Measurements from ENCODE around the gene PINLYP. TPM values are rescaled to one million over a fixed set of nuclear protein-coding genes. Genes with fewer than 3 reads are reported as not detected.

The PINLYP gene
- total RNA-seq, 2 donors from 2014 or later = 6.6 to 11.9 TPM

DNA sequence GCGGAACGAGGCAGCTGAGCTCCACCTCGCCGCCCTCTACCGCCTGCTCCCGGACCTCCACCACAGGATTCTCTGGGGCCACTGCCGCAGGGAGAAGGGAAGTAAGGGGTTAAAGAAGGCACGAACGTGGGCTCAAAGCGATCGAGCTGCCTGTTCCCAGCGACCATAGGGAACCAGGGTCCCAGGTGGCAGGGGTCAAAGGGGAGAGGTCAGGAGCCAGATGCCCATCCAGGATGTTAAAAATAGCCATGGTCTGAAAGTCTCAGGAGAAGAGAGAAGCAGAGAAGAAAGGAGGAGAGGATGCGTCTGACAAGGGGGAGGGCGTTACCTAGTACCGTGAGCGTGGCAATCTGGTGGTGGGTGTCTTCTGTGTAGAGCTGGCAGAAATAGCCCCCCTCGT lies 51.2 kb downstream of the PINLYP start:
- no peak for DNase-seq (ENCODE audit: low spot score)
- ATAC-seq (ENCODE audit: insufficient number of reproducible peaks, low FRiP score, low read depth) = no peak
- H3K9me3 ChIP-seq = no peaks in the 10 kb centered on the region
- TF ChIP-seq, protein P1, sequence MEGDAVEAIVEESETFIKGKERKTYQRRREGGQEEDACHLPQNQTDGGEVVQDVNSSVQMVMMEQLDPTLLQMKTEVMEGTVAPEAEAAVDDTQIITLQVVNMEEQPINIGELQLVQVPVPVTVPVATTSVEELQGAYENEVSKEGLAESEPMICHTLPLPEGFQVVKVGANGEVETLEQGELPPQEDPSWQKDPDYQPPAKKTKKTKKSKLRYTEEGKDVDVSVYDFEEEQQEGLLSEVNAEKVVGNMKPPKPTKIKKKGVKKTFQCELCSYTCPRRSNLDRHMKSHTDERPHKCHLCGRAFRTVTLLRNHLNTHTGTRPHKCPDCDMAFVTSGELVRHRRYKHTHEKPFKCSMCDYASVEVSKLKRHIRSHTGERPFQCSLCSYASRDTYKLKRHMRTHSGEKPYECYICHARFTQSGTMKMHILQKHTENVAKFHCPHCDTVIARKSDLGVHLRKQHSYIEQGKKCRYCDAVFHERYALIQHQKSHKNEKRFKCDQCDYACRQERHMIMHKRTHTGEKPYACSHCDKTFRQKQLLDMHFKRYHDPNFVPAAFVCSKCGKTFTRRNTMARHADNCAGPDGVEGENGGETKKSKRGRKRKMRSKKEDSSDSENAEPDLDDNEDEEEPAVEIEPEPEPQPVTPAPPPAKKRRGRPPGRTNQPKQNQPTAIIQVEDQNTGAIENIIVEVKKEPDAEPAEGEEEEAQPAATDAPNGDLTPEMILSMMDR (IDR thresholded peaks at IDR 0.05) = no peak
- no peak overlapping the region for H3K27ac ChIP-seq
- no peak overlapping the region for H3K4me3 ChIP-seq
- H3K4me1 ChIP-seq (ENCODE audit: control insufficient read depth in 1 of 2, low read depth in 2 of 2) = no peaks in the 10 kb centered on the region
- no peaks in the 10 kb centered on the region for H3K27me3 ChIP-seq (replicated peaks; ENCODE audit: insufficient read depth)
- H3K36me3 ChIP-seq = no peaks in the 10 kb centered on the region

DNA sequence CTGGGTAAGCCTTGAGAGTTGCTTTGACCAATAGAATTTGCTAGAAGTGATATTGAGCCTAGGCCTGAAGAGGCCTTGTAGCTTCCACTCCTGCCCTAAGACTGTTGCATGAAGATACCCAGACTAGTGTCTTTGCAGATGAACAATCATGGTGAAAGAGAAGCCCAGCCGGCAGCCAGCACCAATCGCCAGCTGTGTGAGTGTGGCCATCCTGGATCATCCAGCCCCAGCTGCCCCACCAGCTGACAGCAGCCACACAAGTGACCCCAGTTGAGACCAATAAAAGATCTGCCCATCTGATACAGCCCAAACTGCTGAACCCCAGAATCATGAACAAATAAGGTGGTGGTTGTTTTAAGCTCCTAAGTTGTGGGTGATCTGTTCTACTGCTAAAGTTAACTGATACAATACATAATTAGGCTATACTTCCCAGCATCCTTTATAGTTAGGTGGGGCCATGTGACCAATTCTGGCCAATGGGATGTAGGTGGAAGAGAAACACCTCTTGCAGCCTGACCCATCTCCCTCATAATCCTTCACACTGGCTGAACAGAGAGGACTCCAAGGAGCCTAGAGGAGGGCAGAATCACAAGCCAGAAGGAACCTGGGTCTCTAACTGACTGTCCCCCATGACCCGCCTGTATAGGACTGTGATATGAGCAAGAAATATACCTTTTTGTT lies 53.2 kb downstream of the PINLYP start:
- no peak overlapping the region for H3K4me3 ChIP-seq
- DNase-seq (ENCODE audit: low spot score) = no peak
- TF ChIP-seq, protein P1 (IDR thresholded peaks at IDR 0.05) = no peak
- no peak for ATAC-seq (ENCODE audit: insufficient number of reproducible peaks, low FRiP score, low read depth)
- no peak overlapping the region for H3K27ac ChIP-seq
- H3K4me1 ChIP-seq (ENCODE audit: control insufficient read depth in 1 of 2, low read depth in 2 of 2) = no peaks in the 10 kb centered on the region
- no peaks in the 10 kb centered on the region for H3K36me3 ChIP-seq
- H3K27me3 ChIP-seq (replicated peaks; ENCODE audit: insufficient read depth) = no peaks in the 10 kb centered on the region
- H3K9me3 ChIP-seq = no peaks in the 10 kb centered on the region

DNA sequence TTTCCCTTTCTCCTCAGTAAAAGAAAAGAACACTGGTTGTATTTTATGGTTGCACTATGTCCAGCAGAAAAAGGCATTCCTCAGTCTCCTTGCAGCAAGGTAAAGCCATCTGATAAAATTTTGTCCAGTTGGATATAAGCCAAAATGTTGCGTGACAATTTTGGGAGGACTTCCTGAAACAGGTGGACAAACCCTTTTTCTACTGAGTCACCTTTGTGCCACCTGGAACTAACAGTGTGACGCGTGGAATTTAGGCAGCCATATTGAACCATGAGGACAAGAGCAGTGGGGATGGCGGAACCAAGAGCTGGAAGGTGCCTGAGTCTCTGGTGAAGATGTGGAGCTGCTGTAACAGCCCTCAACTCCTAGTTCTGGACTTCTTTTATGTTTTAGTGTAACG lies 55.9 kb downstream of the PINLYP start:
- Histone ChIP-seq H3K27me3 (replicated peaks; ENCODE audit: insufficient read depth) (no peaks in the 10 kb centered on the region), H3K9me3 (no peaks in the 10 kb centered on the region), H3K4me1 (ENCODE audit: control insufficient read depth in 1 of 2, low read depth in 2 of 2) (no peaks in the 10 kb centered on the region), H3K4me3 (no peak overlapping the region), H3K36me3 (no peaks in the 10 kb centered on the region), H3K27ac (no peak overlapping the region)
- TF ChIP-seq, protein P1 (IDR thresholded peaks at IDR 0.05) = no peak
- DNase-seq (ENCODE audit: low spot score) (no peak), ATAC-seq (ENCODE audit: insufficient number of reproducible peaks, low FRiP score, low read depth) (no peak)

Other genes with a start within 250 kb of the PINLYP start
- 1 to 10 TPM in 1 of 2 donors, not detected in 1; 3.5 TPM for gene CD177, start 222.1 kb upstream of the PINLYP start, total RNA-seq
- not detected for gene TEX101, start 160.9 kb upstream of the PINLYP start, total RNA-seq
- under 1 TPM in 1 of 2 donors, not detected in 1; 0.41 TPM for gene LYPD3, start 110.2 kb upstream of the PINLYP start, total RNA-seq
- gene PHLDB3, start 71.1 kb upstream of the PINLYP start, total RNA-seq = 10 to 100 TPM; 10.0 to 14.7 TPM
- 10 to 100 TPM; 42.0 to 45.9 TPM for gene ETHE1, start 48.6 kb upstream of the PINLYP start, total RNA-seq
- 1 to 10 TPM in 1 of 2 donors, not detected in 1; 1.6 TPM for gene ZNF575, start 42.6 kb upstream of the PINLYP start, total RNA-seq
- 10 to 100 TPM; 24.3 to 30.2 TPM for gene XRCC1, start 274 bp upstream of the PINLYP start, total RNA-seq
- gene IRGQ, start 20.3 kb downstream of the PINLYP start, total RNA-seq = 10 to 100 TPM; 24.4 to 37.2 TPM
- gene ZNF576, start 20.8 kb downstream of the PINLYP start, total RNA-seq = 10 to 100 TPM in 1 of 2 donors, 1 to 10 TPM in 1; 4.6 to 20.2 TPM
- under 1 TPM in 1 of 2 donors, not detected in 1; 0.56 TPM for gene SRRM5, start 36.3 kb downstream of the PINLYP start, total RNA-seq
- gene ZNF428, start 43.8 kb downstream of the PINLYP start, total RNA-seq = 10 to 100 TPM; 24.1 to 37.8 TPM
- gene CADM4, start 64.0 kb downstream of the PINLYP start, total RNA-seq = 1 to 10 TPM; 1.9 to 5.6 TPM
- 10 to 100 TPM; 48.5 to 82.5 TPM for gene PLAUR, start 94.4 kb downstream of the PINLYP start, total RNA-seq
- not detected for gene IRGC, start 140.3 kb downstream of the PINLYP start, total RNA-seq
- 10 to 100 TPM; 18.3 to 49.1 TPM for gene SMG9, start 179.2 kb downstream of the PINLYP start, total RNA-seq
- 1 to 10 TPM; 2.8 to 3.5 TPM for gene KCNN4, start 205.2 kb downstream of the PINLYP start, total RNA-seq
- 1 to 10 TPM; 5.9 to 6.5 TPM for gene LYPD5, start 226.6 kb downstream of the PINLYP start, total RNA-seq

All from thoracic aorta (tissue), 2 donors.